Measurements from ENCODE around the gene LYRM4.

Gene LYRM4

GRCh38 chr6:5163247-5163646 is 97.5 kb downstream of the LYRM4 start:
- Histone ChIP-seq H3K27me3 (ENCODE audit: insufficient read depth, poor library complexity, severe bottlenecking) (no peaks in the 10 kb centered on the region), H3K36me3 (ENCODE audit: low read depth) (no peaks in the 10 kb centered on the region), H3K27ac (ENCODE audit: poor library complexity, severe bottlenecking) (no peak overlapping the region), H3K4me3 (ENCODE audit: severe bottlenecking) (no peak overlapping the region), H3K9me3 (ENCODE audit: severe bottlenecking) (no peaks in the 10 kb centered on the region), H3K4me1 (ENCODE audit: insufficient read depth, poor library complexity, severe bottlenecking) (no peaks in the 10 kb centered on the region)
- no peak for TF ChIP-seq CTCF (IDR thresholded peaks at IDR 0.05; ENCODE audit: poor library complexity, severe bottlenecking)
- no peak for DNase-seq (ENCODE audit: low spot score)
- ATAC-seq (ENCODE audit: low read depth), result no peak

GRCh38 chr6:5162355-5162754 is 98.4 kb downstream of the LYRM4 start:
- ATAC-seq (ENCODE audit: low read depth) (no peak), DNase-seq (ENCODE audit: low spot score) (no peak)
- Histone ChIP-seq H3K27me3 (ENCODE audit: insufficient read depth, poor library complexity, severe bottlenecking) (no peaks in the 10 kb centered on the region), H3K9me3 (ENCODE audit: severe bottlenecking) (no peaks in the 10 kb centered on the region), H3K36me3 (ENCODE audit: low read depth) (no peaks in the 10 kb centered on the region), H3K27ac (ENCODE audit: poor library complexity, severe bottlenecking) (no peak overlapping the region), H3K4me3 (ENCODE audit: severe bottlenecking) (no peak overlapping the region), H3K4me1 (ENCODE audit: insufficient read depth, poor library complexity, severe bottlenecking) (no peaks in the 10 kb centered on the region)
- no peak for TF ChIP-seq CTCF (IDR thresholded peaks at IDR 0.05; ENCODE audit: poor library complexity, severe bottlenecking)

GRCh38 chr6:5160206-5160605 is 100.5 kb downstream of the LYRM4 start:
- DNase-seq (ENCODE audit: low spot score) (no peak), ATAC-seq (ENCODE audit: low read depth) (no peak)
- Histone ChIP-seq H3K27me3 (ENCODE audit: insufficient read depth, poor library complexity, severe bottlenecking) (no peaks in the 10 kb centered on the region), H3K9me3 (ENCODE audit: severe bottlenecking) (no peaks in the 10 kb centered on the region), H3K4me3 (ENCODE audit: severe bottlenecking) (no peak overlapping the region), H3K4me1 (ENCODE audit: insufficient read depth, poor library complexity, severe bottlenecking) (no peaks in the 10 kb centered on the region), H3K27ac (ENCODE audit: poor library complexity, severe bottlenecking) (no peak overlapping the region), H3K36me3 (ENCODE audit: low read depth) (no peaks in the 10 kb centered on the region)
- TF ChIP-seq CTCF (IDR thresholded peaks at IDR 0.05; ENCODE audit: poor library complexity, severe bottlenecking), result no peak

GRCh38 chr6:5159162-5159561 is 101.6 kb downstream of the LYRM4 start:
- H3K36me3 ChIP-seq (ENCODE audit: low read depth), result no peaks in the 10 kb centered on the region
- no peaks in the 10 kb centered on the region for H3K27me3 ChIP-seq (ENCODE audit: insufficient read depth, poor library complexity, severe bottlenecking)
- H3K9me3 ChIP-seq (ENCODE audit: severe bottlenecking), result no peaks in the 10 kb centered on the region
- TF ChIP-seq CTCF (IDR thresholded peaks at IDR 0.05; ENCODE audit: poor library complexity, severe bottlenecking), result no peak
- ATAC-seq (ENCODE audit: low read depth) (no peak), DNase-seq (ENCODE audit: low spot score) (no peak)
- H3K4me1 ChIP-seq (ENCODE audit: insufficient read depth, poor library complexity, severe bottlenecking), result no peaks in the 10 kb centered on the region
- H3K27ac ChIP-seq (ENCODE audit: poor library complexity, severe bottlenecking), result no peak overlapping the region
- H3K4me3 ChIP-seq (ENCODE audit: severe bottlenecking), result no peak overlapping the region

- no peak for TF ChIP-seq CTCF (IDR thresholded peaks at IDR 0.05; ENCODE audit: poor library complexity, severe bottlenecking)
- ATAC-seq (ENCODE audit: low read depth) (no peak), DNase-seq (ENCODE audit: low spot score) (no peak)
- Histone ChIP-seq H3K36me3 (ENCODE audit: low read depth) (no peaks in the 10 kb centered on the region), H3K9me3 (ENCODE audit: severe bottlenecking) (no peaks in the 10 kb centered on the region), H3K4me3 (ENCODE audit: severe bottlenecking) (no peak overlapping the region), H3K27me3 (ENCODE audit: insufficient read depth, poor library complexity, severe bottlenecking) (no peaks in the 10 kb centered on the region), H3K4me1 (ENCODE audit: insufficient read depth, poor library complexity, severe bottlenecking) (no peaks in the 10 kb centered on the region), H3K27ac (ENCODE audit: poor library complexity, severe bottlenecking) (no peak overlapping the region)
These were observed 102.6 kb downstream of the LYRM4 start for GRCh38 chr6:5158180-5158579.

Measured in RWPE2 (cell line).